Mesodermal cell (in vitro differentiated cells): Measurements from ENCODE around the gene PKIG.
A peak's percentile ranks its signal among the peaks of the same experiment; 100 is the strongest.

Experiments
- H3K27ac ChIP-seq: 2 replicates; pipeline ENCODE4 v1.7.0; 2013; ENCODE audit warnings: mild to moderate bottlenecking, low read depth, low read length, moderate library complexity; ENCODE audit not compliant: severe bottlenecking
- H3K36me3 ChIP-seq: 2 replicates; pipeline ENCODE4 v1.7.1; 2013; ENCODE audit warnings: mild to moderate bottlenecking, low read length, moderate library complexity; ENCODE audit not compliant: control insufficient read depth, insufficient read depth
- H3K4me1 ChIP-seq: one replicate; pipeline ENCODE4 v1.7.1; 2013; ENCODE audit warnings: mild to moderate bottlenecking, low read length; ENCODE audit not compliant: insufficient read depth, control insufficient read depth, poor library complexity, severe bottlenecking
- H3K4me3 ChIP-seq: 2 replicates; pipeline ENCODE4 v1.7.0; 2013; ENCODE audit warnings: low read length, control low read depth, mild to moderate bottlenecking; ENCODE audit not compliant: insufficient read depth, poor library complexity, severe bottlenecking; ENCODE audit errors: extremely low read depth
- H3K9me3 ChIP-seq: 2 replicates; pipeline ENCODE4 v1.7.1; 2013; ENCODE audit warnings: mild to moderate bottlenecking, low read length, moderate library complexity; ENCODE audit not compliant: control insufficient read depth
- WGBS, 2 experiments: methylation state at CpG; one replicate each; pipeline ENCODE4 v1.1.5; 2013; ENCODE audit warnings: missing lambda C conversion rate in 2 of 2; ENCODE audit not compliant: insufficient coverage in 2 of 2; 5-methylcytosine and 5-hydroxymethylcytosine counted together

Gene PKIG

GRCh38 chr20:44571362-44571988, 10.9 kb upstream of the PKIG start:
- Histone ChIP-seq H3K36me3 (no peaks in the 10 kb centered on the region), H3K4me1 (peaks cover 18% of the 10 kb centered on the region), H3K27ac (peak overlapping the region; percentile 84), H3K9me3 (no peaks in the 10 kb centered on the region), H3K4me3 (no peak overlapping the region)
- WGBS, 2 experiments: 88 to 90% methylated on average over 5 of the region's 6 CpGs

- H3K36me3 ChIP-seq: no peaks in the 10 kb centered on the region
- no peak overlapping the region for H3K4me3 ChIP-seq
- peak overlapping the region; percentile 94 for H3K27ac ChIP-seq
- H3K9me3 ChIP-seq: no peaks in the 10 kb centered on the region
- WGBS, 2 experiments: 84 to 86% methylated on average over 5 to 6 of the region's 6 CpGs
- H3K4me1 ChIP-seq: peaks cover 18% of the 10 kb centered on the region
These were observed 9.6 kb upstream of the PKIG start for GRCh38 chr20:44572551-44573500.

DNA sequence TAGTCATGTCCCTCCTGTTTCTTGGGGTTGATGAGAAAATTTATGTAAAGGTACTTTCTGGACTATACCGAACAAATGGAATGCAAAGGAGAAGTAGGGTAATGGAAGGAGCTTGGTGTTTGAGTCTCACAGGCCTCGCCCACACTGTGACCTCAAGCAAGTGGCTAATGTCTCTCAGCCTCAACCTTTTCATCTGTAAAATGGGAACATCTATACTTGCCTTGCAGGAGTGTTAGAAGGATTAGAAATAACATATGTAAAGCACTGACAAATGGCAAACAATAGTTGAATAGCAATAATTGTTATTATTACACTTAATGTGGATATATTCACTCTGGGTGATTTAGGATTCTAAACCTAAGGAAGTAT, 8.9 kb upstream of the PKIG start:
- 100% methylated on average over 1 of the region's 2 CpGs for WGBS, 2 experiments
- H3K4me3 ChIP-seq: no peak overlapping the region
- H3K4me1 ChIP-seq: peaks cover 18% of the 10 kb centered on the region
- no peaks in the 10 kb centered on the region for H3K9me3 ChIP-seq
- H3K27ac ChIP-seq: peak overlapping the region; percentile 94
- no peaks in the 10 kb centered on the region for H3K36me3 ChIP-seq

DNA sequence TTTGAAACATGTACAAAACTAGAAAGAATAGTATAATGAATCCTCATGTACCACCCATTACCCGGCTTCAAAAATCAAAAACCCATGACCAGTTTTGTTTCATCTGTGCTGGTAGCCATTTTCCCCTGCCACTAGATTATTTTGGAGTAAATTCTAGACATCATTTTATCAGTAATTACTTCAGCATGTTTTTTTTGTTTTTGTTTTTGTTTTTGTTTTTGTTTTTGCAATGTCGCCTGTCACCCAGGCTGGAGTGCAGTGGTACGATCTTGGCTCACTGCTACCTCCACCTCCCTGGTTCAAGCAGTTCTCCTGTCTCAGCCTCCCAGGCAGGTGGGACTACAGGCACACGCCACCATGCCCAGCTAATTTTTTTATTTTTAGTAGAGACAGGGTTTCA, 8.0 kb upstream of the PKIG start:
- no peaks in the 10 kb centered on the region for H3K9me3 ChIP-seq
- H3K27ac ChIP-seq: no peak overlapping the region
- H3K4me1 ChIP-seq: peaks cover 20% of the 10 kb centered on the region
- no peak overlapping the region for H3K4me3 ChIP-seq
- H3K36me3 ChIP-seq: no peaks in the 10 kb centered on the region
- WGBS, 2 experiments: 88 to 96% methylated on average over 3 to 4 of the region's 4 CpGs

- Histone ChIP-seq H3K27ac (no peak overlapping the region), H3K9me3 (no peaks in the 10 kb centered on the region), H3K4me3 (no peak overlapping the region), H3K36me3 (no peaks in the 10 kb centered on the region), H3K4me1 (peaks cover 24% of the 10 kb centered on the region)
- WGBS, 2 experiments: 79 to 81% methylated on average over 3 of the region's 3 CpGs
These were observed 6.1 kb upstream of the PKIG start for GRCh38 chr20:44576297-44576696.

GRCh38 chr20:44579313-44580081, 2.9 kb upstream of the PKIG start:
- Histone ChIP-seq H3K4me1 (peaks cover 36% of the 10 kb centered on the region), H3K27ac (no peak overlapping the region), H3K9me3 (no peaks in the 10 kb centered on the region), H3K36me3 (no peaks in the 10 kb centered on the region), H3K4me3 (no peak overlapping the region)
- 86 to 96% methylated on average over 1 to 5 of the region's 8 CpGs for WGBS, 2 experiments

GRCh38 chr20:44580581-44581268, 1.7 kb upstream of the PKIG start:
- Histone ChIP-seq H3K36me3 (peaks cover 3% of the 10 kb centered on the region), H3K9me3 (no peaks in the 10 kb centered on the region), H3K4me3 (no peak overlapping the region), H3K27ac (no peak overlapping the region), H3K4me1 (peaks cover 39% of the 10 kb centered on the region)
- WGBS, 2 experiments: 93 to 94% methylated on average over 4 to 5 of the region's 9 CpGs

DNA sequence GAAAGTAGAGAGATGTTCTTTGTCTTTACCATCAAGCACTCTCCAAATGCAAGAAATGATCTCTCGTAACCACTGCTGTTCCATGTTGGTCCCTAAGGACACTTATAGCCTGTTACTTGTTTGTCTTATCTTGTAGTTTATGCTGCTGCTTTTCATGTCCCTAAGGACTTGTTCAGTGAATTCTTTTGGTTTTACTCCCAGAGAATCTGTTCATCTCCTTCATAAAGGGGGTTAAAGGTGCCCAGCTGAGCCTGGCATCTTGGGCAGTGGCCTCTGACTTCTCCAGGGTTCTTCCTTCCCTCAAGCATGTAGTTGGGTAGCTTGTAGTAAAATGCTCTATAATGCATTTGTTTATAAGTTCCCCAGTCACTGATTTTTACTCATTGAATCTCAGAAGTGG, 864 bp upstream of the PKIG start:
- no CpG with 5 or more reads among the region's 1 CpG for WGBS, 2 experiments
- H3K4me1 ChIP-seq: peaks cover 40% of the 10 kb centered on the region
- H3K4me3 ChIP-seq: no peak overlapping the region
- H3K9me3 ChIP-seq: no peaks in the 10 kb centered on the region
- peaks cover 5% of the 10 kb centered on the region for H3K36me3 ChIP-seq
- H3K27ac ChIP-seq: peak overlapping the region; percentile 81

DNA sequence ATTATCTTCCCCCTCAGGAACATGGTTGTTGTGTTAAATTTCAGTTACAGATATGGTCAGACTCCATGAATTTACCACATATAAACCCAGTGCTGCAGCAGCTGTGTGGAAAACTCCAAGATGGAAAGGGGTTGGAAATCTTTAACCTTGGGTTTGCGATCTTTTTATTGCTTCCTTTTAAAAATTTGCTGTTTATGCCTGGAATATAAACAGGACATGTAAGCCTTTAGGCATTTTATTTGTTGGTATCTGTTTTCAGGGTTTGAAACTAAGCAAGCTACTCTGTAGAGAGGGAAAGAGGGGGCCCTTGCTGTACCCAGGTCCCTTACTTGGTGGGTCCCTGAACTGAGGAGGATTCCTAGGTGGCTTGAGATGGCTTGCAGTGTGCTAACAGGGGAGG, 778 bp downstream of the PKIG start:
- peak overlapping the region; percentile 81 for H3K27ac ChIP-seq
- WGBS, 2 experiments: 100% methylated on average over 1 of the region's 1 CpG
- H3K36me3 ChIP-seq: peaks cover 12% of the 10 kb centered on the region
- no peaks in the 10 kb centered on the region for H3K9me3 ChIP-seq
- H3K4me3 ChIP-seq: peak overlapping the region; percentile 27
- H3K4me1 ChIP-seq: peaks cover 43% of the 10 kb centered on the region

DNA sequence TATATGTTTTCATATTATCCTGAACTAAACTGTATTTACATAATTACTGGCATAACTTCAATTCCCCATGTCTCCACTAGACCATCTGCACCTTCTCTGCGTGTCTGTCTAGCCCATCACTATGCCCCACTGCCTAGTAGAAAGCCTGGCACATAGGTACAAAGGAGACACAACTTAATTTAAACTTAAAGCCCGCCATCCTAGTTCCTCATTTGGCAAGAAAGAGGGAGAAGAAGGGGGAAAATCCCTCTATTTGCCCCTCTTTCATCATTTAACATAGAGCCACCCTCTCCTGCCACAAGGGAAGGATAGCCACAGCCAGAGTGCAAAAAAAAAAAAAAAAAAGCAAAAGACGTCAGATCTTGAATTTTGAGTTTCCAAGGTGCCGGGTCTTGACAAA, 1.8 kb downstream of the PKIG start:
- peak overlapping the region; percentile 27 for H3K4me3 ChIP-seq
- H3K36me3 ChIP-seq: peaks cover 12% of the 10 kb centered on the region
- H3K4me1 ChIP-seq: peaks cover 41% of the 10 kb centered on the region
- no peaks in the 10 kb centered on the region for H3K9me3 ChIP-seq
- WGBS, 2 experiments: 96 to 100% methylated on average over 1 to 3 of the region's 4 CpGs
- no peak overlapping the region for H3K27ac ChIP-seq
